SK-N-SH (cell line): ENCODE results near the gene DNPH1.

ENCODE experiments used
- CHD2 ChIP-seq: fragments of 150-350 bp; IDR thresholded peaks from 2 replicates; pipeline ENCODE4 v1.6.1; 2018; ENCODE audit warnings: low read length; ENCODE audit not compliant: partially characterized antibody
- POLR2AphosphoS5 ChIP-seq: IDR thresholded peaks from 2 replicates; pipeline ENCODE4 v1.6.1; 2012; ENCODE audit warnings: low read depth, low read length
- RAD21 ChIP-seq: IDR thresholded peaks from 2 replicates; pipeline ENCODE4 v1.6.1; 2012; ENCODE audit warnings: mild to moderate bottlenecking, low read length
- RCOR1 ChIP-seq: fragments of 150-350 bp; IDR thresholded peaks from 2 replicates; pipeline ENCODE4 v1.6.1; 2017; ENCODE audit warnings: antibody characterized with exemption, low read length
- RFX5 ChIP-seq: IDR thresholded peaks from 2 replicates; pipeline ENCODE4 v1.6.1; 2012; ENCODE audit warnings: mild to moderate bottlenecking, improper control_type of control experiment, low read length
- TEAD4 ChIP-seq: IDR thresholded peaks from 2 replicates; pipeline ENCODE4 v1.4.0; 2012; ENCODE audit warnings: mild to moderate bottlenecking, borderline replicate concordance; ENCODE audit not compliant: insufficient read depth
- USF1 ChIP-seq: IDR thresholded peaks from 2 replicates; pipeline ENCODE4 v1.4.0; 2012; ENCODE audit warnings: low read depth, borderline replicate concordance
- YY1 ChIP-seq: IDR thresholded peaks from 2 replicates; pipeline ENCODE4 v1.4.0; 2012; ENCODE audit warnings: low read depth, mild to moderate bottlenecking
- TF ChIP-seq, protein P1 (sequence below): fragments of 200-600 bp; sonication (generic); IDR thresholded peaks from 2 replicates; pipeline ENCODE4 v1.6.1; 2017; ENCODE audit warnings: antibody characterized with exemption, mild to moderate bottlenecking, moderate library complexity

GRCh38 chr6:43271944-43272343 lies 42.7 kb upstream of the DNPH1 start:
- TF ChIP-seq, protein P1, sequence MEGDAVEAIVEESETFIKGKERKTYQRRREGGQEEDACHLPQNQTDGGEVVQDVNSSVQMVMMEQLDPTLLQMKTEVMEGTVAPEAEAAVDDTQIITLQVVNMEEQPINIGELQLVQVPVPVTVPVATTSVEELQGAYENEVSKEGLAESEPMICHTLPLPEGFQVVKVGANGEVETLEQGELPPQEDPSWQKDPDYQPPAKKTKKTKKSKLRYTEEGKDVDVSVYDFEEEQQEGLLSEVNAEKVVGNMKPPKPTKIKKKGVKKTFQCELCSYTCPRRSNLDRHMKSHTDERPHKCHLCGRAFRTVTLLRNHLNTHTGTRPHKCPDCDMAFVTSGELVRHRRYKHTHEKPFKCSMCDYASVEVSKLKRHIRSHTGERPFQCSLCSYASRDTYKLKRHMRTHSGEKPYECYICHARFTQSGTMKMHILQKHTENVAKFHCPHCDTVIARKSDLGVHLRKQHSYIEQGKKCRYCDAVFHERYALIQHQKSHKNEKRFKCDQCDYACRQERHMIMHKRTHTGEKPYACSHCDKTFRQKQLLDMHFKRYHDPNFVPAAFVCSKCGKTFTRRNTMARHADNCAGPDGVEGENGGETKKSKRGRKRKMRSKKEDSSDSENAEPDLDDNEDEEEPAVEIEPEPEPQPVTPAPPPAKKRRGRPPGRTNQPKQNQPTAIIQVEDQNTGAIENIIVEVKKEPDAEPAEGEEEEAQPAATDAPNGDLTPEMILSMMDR, result no peak
- no peak for TF ChIP-seq POLR2AphosphoS5
- no peak for TF ChIP-seq RAD21
- TF ChIP-seq RCOR1, result no peak
- no peak for TF ChIP-seq USF1
- no peak for TF ChIP-seq CHD2
- no peak for TF ChIP-seq TEAD4
- TF ChIP-seq RFX5, result no peak
- no peak for TF ChIP-seq YY1
